ENCODE measurements around the gene PIGS. TPM values are rescaled to one million over a fixed set of nuclear protein-coding genes. Genes with fewer than 3 reads are reported as not detected.
"Not testable (repeated sequence)": the region's sequence is repeated elsewhere in the genome, so short reads cannot be mapped to it uniquely, and the experiment has no call there.

Gene PIGS
- total RNA-seq, 1 donor from 2014 or later = 63.1 TPM

GRCh38 chr17:28579526-28579925 is 8.2 kb upstream of the PIGS start:
- DNase-seq = no peak
- TF ChIP-seq CTCF (IDR thresholded peaks at IDR 0.05; ENCODE audit: partially characterized antibody, unreplicated experiment) = no peak
- H3K4me3 Mint-ChIP-seq (ENCODE audit: unreplicated experiment) = no peak overlapping the region
- H3K4me1 Mint-ChIP-seq (ENCODE audit: low read depth, unreplicated experiment) = peaks cover 2% of the 10 kb centered on the region
- no peak overlapping the region for H3K27ac Mint-ChIP-seq (ENCODE audit: unreplicated experiment)
- H3K9me3 Mint-ChIP-seq (ENCODE audit: unreplicated experiment) = peaks cover 7% of the 10 kb centered on the region
- H3K36me3 Mint-ChIP-seq (ENCODE audit: unreplicated experiment) = no peaks in the 10 kb centered on the region
- H3K27me3 Mint-ChIP-seq (ENCODE audit: unreplicated experiment) = peaks cover 4% of the 10 kb centered on the region

GRCh38 chr17:28578246-28579195 is 7.2 kb upstream of the PIGS start:
- no peak overlapping the region for H3K27ac Mint-ChIP-seq (ENCODE audit: unreplicated experiment)
- H3K4me3 Mint-ChIP-seq (ENCODE audit: unreplicated experiment) = no peak overlapping the region
- H3K4me1 Mint-ChIP-seq (ENCODE audit: low read depth, unreplicated experiment) = peaks cover 2% of the 10 kb centered on the region
- H3K9me3 Mint-ChIP-seq (ENCODE audit: unreplicated experiment) = peaks cover 7% of the 10 kb centered on the region
- peaks cover 4% of the 10 kb centered on the region for H3K27me3 Mint-ChIP-seq (ENCODE audit: unreplicated experiment)
- no peaks in the 10 kb centered on the region for H3K36me3 Mint-ChIP-seq (ENCODE audit: unreplicated experiment)
- DNase-seq = no peak
- TF ChIP-seq CTCF (IDR thresholded peaks at IDR 0.05; ENCODE audit: partially characterized antibody, unreplicated experiment) = no peak

GRCh38 chr17:28577466-28577824 is 6.1 kb upstream of the PIGS start:
- Mint-ChIP-seq H3K4me3 (ENCODE audit: unreplicated experiment) (peak overlapping the region; percentile 39), H3K9me3 (ENCODE audit: unreplicated experiment) (peaks cover 7% of the 10 kb centered on the region), H3K27ac (ENCODE audit: unreplicated experiment) (no peak overlapping the region), H3K4me1 (ENCODE audit: low read depth, unreplicated experiment) (peaks cover 2% of the 10 kb centered on the region), H3K27me3 (ENCODE audit: unreplicated experiment) (peaks cover 4% of the 10 kb centered on the region), H3K36me3 (ENCODE audit: unreplicated experiment) (no peaks in the 10 kb centered on the region)
- no peak for DNase-seq
- no peak for TF ChIP-seq CTCF (IDR thresholded peaks at IDR 0.05; ENCODE audit: partially characterized antibody, unreplicated experiment)

- Mint-ChIP-seq H3K9me3 (ENCODE audit: unreplicated experiment) (peaks cover 7% of the 10 kb centered on the region), H3K4me1 (ENCODE audit: low read depth, unreplicated experiment) (peaks cover 2% of the 10 kb centered on the region), H3K27ac (ENCODE audit: unreplicated experiment) (peak within 1 kb of the TSS; percentile 52), H3K4me3 (ENCODE audit: unreplicated experiment) (peak within 1 kb of the TSS; percentile 89), H3K27me3 (ENCODE audit: unreplicated experiment) (peaks cover 4% of the 10 kb centered on the region), H3K36me3 (ENCODE audit: unreplicated experiment) (no peaks in the 10 kb centered on the region)
- TF ChIP-seq CTCF (IDR thresholded peaks at IDR 0.05; ENCODE audit: partially characterized antibody, unreplicated experiment) = no peak
- DNase-seq = peak; percentile 94
Observed at GRCh38 chr17:28576758-28577465, 5.6 kb upstream of the PIGS start, which contains the start of gene ALDOC. TSS of gene ALDOC (minus strand) at chr17:28576895. CDS start at chr17:28575532, 1,363 bp downstream.

GRCh38 chr17:28576016-28576415 is 4.7 kb upstream of the PIGS start:
- H3K27ac Mint-ChIP-seq (ENCODE audit: unreplicated experiment) = peak overlapping the region; percentile 52
- not testable (repeated sequence) for H3K27me3 Mint-ChIP-seq (ENCODE audit: unreplicated experiment); DNase-seq; H3K9me3 Mint-ChIP-seq (ENCODE audit: unreplicated experiment); H3K4me1 Mint-ChIP-seq (ENCODE audit: low read depth, unreplicated experiment); H3K36me3 Mint-ChIP-seq (ENCODE audit: unreplicated experiment)
- H3K4me3 Mint-ChIP-seq (ENCODE audit: unreplicated experiment) = peak overlapping the region; percentile 89
